SJSA1 (cell line): Measurements from ENCODE around the gene GCFC2. TPM values are rescaled to one million over a fixed set of nuclear protein-coding genes. Genes with fewer than 3 reads are reported as not detected.

Experiments
- DNase-seq, 2 experiments: peaks; one replicate each; pipeline ENCODE4 v3.0.0-alpha.2; 2015 to 2020; ENCODE audit warnings: low spot score in 2 of 2, low read depth in 1 of 2
- H3K27ac ChIP-seq: fragments of 250-450 bp; sonication (Bioruptor Pico); 2 replicates; pipeline ENCODE4 v1.5.1; 2020; ENCODE audit warnings: mild to moderate bottlenecking, moderate library complexity
- H3K27me3 ChIP-seq: fragments of 250-450 bp; sonication (Bioruptor Pico); replicated peaks from 2 replicates; pipeline ENCODE4 v1.5.1; 2020; ENCODE audit warnings: mild to moderate bottlenecking, moderate library complexity
- H3K36me3 ChIP-seq: fragments of 250-450 bp; sonication (Bioruptor Pico); 2 replicates; pipeline ENCODE4 v1.5.1; 2020; ENCODE audit warnings: mild to moderate bottlenecking
- H3K4me1 ChIP-seq: fragments of 250-450 bp; sonication (Bioruptor Pico); replicated peaks from 2 replicates; pipeline ENCODE4 v1.6.1; 2021; ENCODE audit warnings: mild to moderate bottlenecking
- H3K4me3 ChIP-seq: fragments of 250-450 bp; sonication (Bioruptor Pico); 2 replicates; pipeline ENCODE4 v1.5.1; 2020; ENCODE audit warnings: mild to moderate bottlenecking
- H3K9me3 ChIP-seq: fragments of 250-450 bp; sonication (Bioruptor Pico); replicated peaks from 2 replicates; pipeline ENCODE4 v1.5.1; 2020; ENCODE audit warnings: mild to moderate bottlenecking
- total RNA-seq: library from RNA; depleted of rRNA; stranded (reverse); fragments of >200 nt; shearing (Covaris generic); gene quantifications from 2 replicates; pipeline ENCODE4 v1.2.3, GENCODE V29; 2014

Gene GCFC2
- total RNA-seq, 1 experiment from 2014 or later, result 28.4 TPM

- Histone ChIP-seq H3K27me3 (no peaks in the 10 kb centered on the region), H3K4me1 (no peaks in the 10 kb centered on the region), H3K9me3 (no peaks in the 10 kb centered on the region), H3K4me3 (no peak overlapping the region), H3K36me3 (peaks cover 28% of the 10 kb centered on the region), H3K27ac (no peak overlapping the region)
- no peak for DNase-seq
Measured at GRCh38 chr2:75666911-75667310, 43.8 kb downstream of the GCFC2 start.

GRCh38 chr2:75657798-75658197 lies 52.9 kb downstream of the GCFC2 start:
- H3K4me3 ChIP-seq, result no peak overlapping the region
- H3K27me3 ChIP-seq, result no peaks in the 10 kb centered on the region
- no peaks in the 10 kb centered on the region for H3K4me1 ChIP-seq
- DNase-seq, result no peak
- peaks cover 73% of the 10 kb centered on the region for H3K36me3 ChIP-seq
- no peaks in the 10 kb centered on the region for H3K9me3 ChIP-seq
- H3K27ac ChIP-seq, result no peak overlapping the region

DNA sequence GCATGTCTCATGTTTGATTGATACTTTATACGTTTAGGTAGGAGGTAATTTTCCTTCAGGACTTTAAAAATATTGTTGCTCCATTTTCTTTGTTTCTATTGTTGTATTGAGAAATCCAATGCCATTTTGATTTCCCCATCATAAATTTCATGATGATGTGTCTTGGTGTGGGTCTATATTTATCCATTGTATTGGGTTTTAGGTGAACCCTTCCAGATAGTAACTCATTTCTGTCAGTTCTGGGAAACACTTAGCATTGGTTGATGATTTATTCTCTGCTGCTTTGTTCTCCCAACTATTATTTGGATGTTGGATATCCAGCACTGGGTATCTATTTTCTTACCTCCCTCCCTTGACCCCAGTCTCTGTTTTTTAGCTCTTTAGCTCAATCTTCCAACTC lies 54.2 kb downstream of the GCFC2 start:
- Histone ChIP-seq H3K4me1 (no peaks in the 10 kb centered on the region), H3K36me3 (peaks cover 77% of the 10 kb centered on the region), H3K27ac (no peak overlapping the region), H3K9me3 (no peaks in the 10 kb centered on the region), H3K4me3 (no peak overlapping the region), H3K27me3 (no peaks in the 10 kb centered on the region)
- no peak for DNase-seq

- H3K27me3 ChIP-seq, result no peaks in the 10 kb centered on the region
- H3K4me3 ChIP-seq, result no peak overlapping the region
- no peaks in the 10 kb centered on the region for H3K9me3 ChIP-seq
- H3K36me3 ChIP-seq, result peaks cover 77% of the 10 kb centered on the region
- no peak overlapping the region for H3K27ac ChIP-seq
- no peak for DNase-seq
- H3K4me1 ChIP-seq, result no peaks in the 10 kb centered on the region
Measured at GRCh38 chr2:75655861-75656260, 54.9 kb downstream of the GCFC2 start.

- Histone ChIP-seq H3K9me3 (no peaks in the 10 kb centered on the region), H3K4me1 (no peaks in the 10 kb centered on the region), H3K4me3 (no peak overlapping the region), H3K36me3 (peaks cover 91% of the 10 kb centered on the region), H3K27ac (no peak overlapping the region), H3K27me3 (no peaks in the 10 kb centered on the region)
- no peak for DNase-seq
Measured at GRCh38 chr2:75654012-75654411, 56.7 kb downstream of the GCFC2 start.

DNA sequence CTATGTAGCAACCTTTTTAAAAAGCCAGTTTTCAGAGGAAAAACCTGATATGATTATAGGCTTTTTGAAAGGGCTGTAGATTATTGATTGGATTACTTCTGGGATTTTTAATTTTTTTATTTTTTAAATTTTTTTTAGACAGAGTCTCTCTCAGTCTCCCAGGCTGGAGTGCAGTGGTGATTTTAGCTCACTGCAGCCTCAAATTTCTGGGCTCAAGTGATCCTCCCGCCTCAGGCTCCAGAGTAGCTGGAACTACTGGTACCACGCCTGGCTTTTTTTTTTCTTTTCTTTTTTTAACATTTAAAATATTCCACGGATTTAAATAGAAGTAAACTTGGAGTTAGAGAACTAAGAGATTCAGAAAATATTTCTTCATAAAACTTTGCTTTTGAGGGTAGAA lies 62.9 kb downstream of the GCFC2 start:
- H3K9me3 ChIP-seq, result peaks cover 4% of the 10 kb centered on the region; the same call in 1 of the 2 replicates
- peak overlapping the region; percentile 94; the same call in 1 of the 2 replicates for H3K4me3 ChIP-seq
- peaks cover 6% of the 10 kb centered on the region for H3K4me1 ChIP-seq
- H3K36me3 ChIP-seq, result peaks cover 49% of the 10 kb centered on the region
- no peak for DNase-seq
- H3K27me3 ChIP-seq, result no peaks in the 10 kb centered on the region
- no peak overlapping the region for H3K27ac ChIP-seq

GRCh38 chr2:75646583-75647425 lies 63.9 kb downstream of the GCFC2 start, which contains the start of gene MRPL19:
Gene MRPL19, plus strand, starts transcription at chr2:75646783. Its CDS starts 25 bp downstream, at chr2:75646808.
- peak; percentile 81 to 91 for DNase-seq
- H3K27ac ChIP-seq, result peak within 1 kb of the TSS; percentile 55
- peaks cover 39% of the 10 kb centered on the region for H3K36me3 ChIP-seq
- H3K9me3 ChIP-seq, result peaks cover 4% of the 10 kb centered on the region; the same call in 1 of the 2 replicates
- H3K4me3 ChIP-seq, result peak within 1 kb of the TSS; percentile 94
- peaks cover 6% of the 10 kb centered on the region for H3K4me1 ChIP-seq
- no peaks in the 10 kb centered on the region for H3K27me3 ChIP-seq

DNA sequence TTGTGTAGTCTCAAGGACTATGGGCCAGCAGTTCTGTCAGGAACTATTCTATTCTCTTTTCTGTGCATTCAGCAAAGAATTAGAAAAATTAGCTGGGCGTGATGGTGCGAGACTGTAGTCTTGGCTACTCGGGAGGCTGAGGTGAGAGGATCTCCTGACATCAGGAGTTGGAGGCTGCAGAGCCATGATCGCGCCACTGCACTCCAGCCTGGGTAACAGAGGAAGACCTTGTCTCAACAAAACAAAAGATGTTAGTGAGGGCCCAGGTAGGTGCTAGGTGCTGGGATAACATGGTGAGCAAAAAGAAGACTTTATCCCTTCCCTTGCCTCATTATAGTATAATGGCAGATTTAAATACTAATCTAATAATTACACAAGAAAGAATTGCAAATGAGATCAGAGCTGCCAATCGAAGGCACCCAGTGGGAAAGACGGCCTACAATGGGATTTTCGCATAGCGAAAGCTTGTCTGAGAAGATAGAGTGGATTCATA lies 64.6 kb downstream of the GCFC2 start:
- DNase-seq, result no peak
- H3K36me3 ChIP-seq, result peaks cover 33% of the 10 kb centered on the region
- peaks cover 4% of the 10 kb centered on the region; the same call in 1 of the 2 replicates for H3K9me3 ChIP-seq
- peak overlapping the region; percentile 94 for H3K4me3 ChIP-seq
- H3K4me1 ChIP-seq, result peaks cover 6% of the 10 kb centered on the region
- H3K27ac ChIP-seq, result 0 out of 2 replicates have a peak overlapping the region, but pooled peaks have one; percentile 55
- no peaks in the 10 kb centered on the region for H3K27me3 ChIP-seq

GRCh38 chr2:75645643-75646042 lies 65.1 kb downstream of the GCFC2 start:
- Histone ChIP-seq H3K4me1 (peaks cover 10% of the 10 kb centered on the region), H3K27me3 (no peaks in the 10 kb centered on the region)
- no peak for DNase-seq

GRCh38 chr2:75643980-75644379 lies 66.7 kb downstream of the GCFC2 start:
- peaks cover 10% of the 10 kb centered on the region for H3K4me1 ChIP-seq
- H3K27ac ChIP-seq, result no peak overlapping the region
- H3K9me3 ChIP-seq, result peaks cover 4% of the 10 kb centered on the region; the same call in 1 of the 2 replicates
- H3K4me3 ChIP-seq, result no peak overlapping the region
- peaks cover 3% of the 10 kb centered on the region; the same call in 1 of the 2 replicates for H3K27me3 ChIP-seq
- DNase-seq, result no peak
- peaks cover 12% of the 10 kb centered on the region for H3K36me3 ChIP-seq

More at GRCh38 chr2:75645643-75646042, 65.1 kb downstream of the GCFC2 start:
- no peak overlapping the region for H3K4me3 ChIP-seq
- peaks cover 29% of the 10 kb centered on the region for H3K36me3 ChIP-seq
- peaks cover 4% of the 10 kb centered on the region; the same call in 1 of the 2 replicates for H3K9me3 ChIP-seq
- H3K27ac ChIP-seq, result no peak overlapping the region

DNA sequence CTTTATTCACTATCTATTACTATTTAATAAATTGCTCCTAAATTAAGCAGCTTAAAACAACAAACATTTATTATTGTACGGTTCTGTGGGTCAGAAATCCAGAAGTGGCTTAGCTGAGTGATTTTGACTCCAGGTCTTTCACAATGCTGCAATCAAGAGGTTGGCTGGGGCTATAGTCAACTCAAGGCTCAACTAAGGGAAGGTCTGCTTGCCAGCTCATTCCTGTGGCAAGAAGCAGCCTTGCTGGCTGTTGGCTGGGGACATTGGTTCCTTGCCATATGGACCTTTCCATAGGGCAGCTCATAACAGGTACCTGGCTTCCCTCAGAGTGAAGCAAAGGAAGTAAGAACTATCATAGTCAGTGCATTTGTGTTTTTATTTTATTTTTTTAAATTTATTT lies 69.1 kb downstream of the GCFC2 start:
- no peak overlapping the region for H3K27ac ChIP-seq
- peaks cover 4% of the 10 kb centered on the region; the same call in 1 of the 2 replicates for H3K9me3 ChIP-seq
- peaks cover 10% of the 10 kb centered on the region for H3K4me1 ChIP-seq
- H3K36me3 ChIP-seq, result no peaks in the 10 kb centered on the region; the same call in 1 of the 2 replicates
- peaks cover 7% of the 10 kb centered on the region for H3K27me3 ChIP-seq
- no peak overlapping the region for H3K4me3 ChIP-seq
- no peak for DNase-seq

DNA sequence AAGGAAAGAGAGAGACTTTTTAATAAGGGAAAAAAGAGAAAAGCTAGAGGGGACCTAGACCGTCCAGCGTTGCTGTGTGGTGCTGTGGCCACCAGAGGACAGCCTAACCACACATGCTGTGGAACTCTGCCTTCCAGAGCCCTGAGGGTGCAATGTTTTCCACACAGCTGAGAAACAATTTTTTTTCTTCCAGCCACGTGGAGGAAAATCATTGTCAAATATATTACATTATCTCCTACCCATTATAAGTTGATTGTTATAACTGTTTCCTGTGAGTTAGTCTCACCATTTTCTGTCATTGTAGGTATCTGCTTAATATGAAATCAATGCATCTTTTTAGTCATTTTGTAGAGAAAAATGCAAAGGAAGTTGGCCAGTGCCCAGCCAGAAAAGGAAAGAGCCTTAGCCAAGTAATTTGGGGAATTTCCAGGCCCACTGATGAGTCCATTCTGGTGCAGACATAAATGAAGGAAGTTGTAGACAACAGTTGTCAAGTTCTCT lies 70.0 kb downstream of the GCFC2 start:
- H3K36me3 ChIP-seq, result no peaks in the 10 kb centered on the region
- peak; percentile 42 to 63 for DNase-seq
- H3K4me3 ChIP-seq, result no peak overlapping the region
- peaks cover 4% of the 10 kb centered on the region for H3K4me1 ChIP-seq
- no peak overlapping the region for H3K27ac ChIP-seq
- peaks cover 7% of the 10 kb centered on the region for H3K27me3 ChIP-seq
- no peaks in the 10 kb centered on the region for H3K9me3 ChIP-seq

DNA sequence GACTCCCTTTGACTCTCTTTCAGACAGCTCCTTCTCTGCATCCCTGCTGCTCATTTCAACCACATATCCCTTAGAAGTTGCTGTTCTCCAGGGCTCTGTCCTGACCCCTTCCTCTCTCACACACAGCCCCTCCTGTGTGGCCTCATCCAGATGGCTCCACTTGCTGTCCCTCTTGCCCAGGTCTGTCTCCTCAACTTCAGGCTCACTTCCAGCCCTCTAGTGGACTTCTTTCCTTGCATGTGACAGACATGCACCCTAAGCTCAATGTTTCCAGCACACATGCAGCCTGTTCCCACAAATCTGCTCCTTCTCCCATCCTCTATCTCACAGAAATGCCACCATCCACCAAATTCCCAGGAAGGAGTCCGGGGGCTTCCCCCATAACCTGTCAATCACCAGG lies 73.1 kb downstream of the GCFC2 start:
- Histone ChIP-seq H3K9me3 (no peaks in the 10 kb centered on the region), H3K36me3 (no peaks in the 10 kb centered on the region), H3K4me3 (no peak overlapping the region), H3K27me3 (peaks cover 7% of the 10 kb centered on the region), H3K27ac (no peak overlapping the region), H3K4me1 (peaks cover 4% of the 10 kb centered on the region)
- no peak for DNase-seq

- Histone ChIP-seq H3K9me3 (no peaks in the 10 kb centered on the region), H3K36me3 (no peaks in the 10 kb centered on the region), H3K27me3 (peaks cover 7% of the 10 kb centered on the region), H3K4me3 (no peak overlapping the region), H3K27ac (no peak overlapping the region), H3K4me1 (no peaks in the 10 kb centered on the region)
- DNase-seq, result no peak
Measured at GRCh38 chr2:75634945-75635344, 75.8 kb downstream of the GCFC2 start.
